Measurements from ENCODE around the gene SLMAP.

GRCh38 chr3:57770009-57770827, 14.1 kb downstream of the SLMAP start:
- TF ChIP-seq CTCF (IDR thresholded peaks at IDR 0.05; ENCODE audit: low read length) (no peak), EZH2 (optimal IDR thresholded peaks at IDR 0.05; ENCODE audit: low read depth, low read length) (no peak), EZH2phosphoT487 (IDR thresholded peaks at IDR 0.05; ENCODE audit: low read length) (no peak)

Data from MM.1S (cell line).